Upper lobe of left lung (tissue), 4 donors: Measurements from ENCODE around the gene KCNRG.

Experiments used
- CTCF ChIP-seq, 6 experiments: fragments of 450-650 bp in 4 of 6; fragments of 200-600 bp in 2 of 6; sonication (generic) in 2 of 6; IDR thresholded peaks; one replicate each; pipeline ENCODE4 v1.5.1; 2016 to 2019; ENCODE audit warnings: antibody characterized with exemption in 6 of 6
- POLR2A ChIP-seq, 4 donors: fragments of 450-650 bp; IDR thresholded peaks; one replicate each; pipeline ENCODE4 v1.5.1; 2016 to 2017; ENCODE audit warnings: antibody characterized with exemption in 4 of 4, mild to moderate bottlenecking in 2 of 4
- POLR2AphosphoS5 ChIP-seq, 2 donors: sonication (generic); formaldehyde crosslinking; IDR thresholded peaks; one replicate each; pipeline ENCODE4 v1.5.1; 2017; ENCODE audit warnings: antibody characterized with exemption in 2 of 2

GRCh38 chr13:50014386-50014785 lies 858 bp upstream of the KCNRG start:
- TF ChIP-seq POLR2AphosphoS5 (IDR thresholded peaks at IDR 0.05) (no peak), POLR2A (IDR thresholded peaks at IDR 0.05) (no peak), CTCF (IDR thresholded peaks at IDR 0.05) (no peak)
